Measurements from ENCODE around the gene SERF2.
"Not testable (repeated sequence)": the region's sequence is repeated elsewhere in the genome, so short reads cannot be mapped to it uniquely, and the experiment has no call there.

Gene SERF2

DNA sequence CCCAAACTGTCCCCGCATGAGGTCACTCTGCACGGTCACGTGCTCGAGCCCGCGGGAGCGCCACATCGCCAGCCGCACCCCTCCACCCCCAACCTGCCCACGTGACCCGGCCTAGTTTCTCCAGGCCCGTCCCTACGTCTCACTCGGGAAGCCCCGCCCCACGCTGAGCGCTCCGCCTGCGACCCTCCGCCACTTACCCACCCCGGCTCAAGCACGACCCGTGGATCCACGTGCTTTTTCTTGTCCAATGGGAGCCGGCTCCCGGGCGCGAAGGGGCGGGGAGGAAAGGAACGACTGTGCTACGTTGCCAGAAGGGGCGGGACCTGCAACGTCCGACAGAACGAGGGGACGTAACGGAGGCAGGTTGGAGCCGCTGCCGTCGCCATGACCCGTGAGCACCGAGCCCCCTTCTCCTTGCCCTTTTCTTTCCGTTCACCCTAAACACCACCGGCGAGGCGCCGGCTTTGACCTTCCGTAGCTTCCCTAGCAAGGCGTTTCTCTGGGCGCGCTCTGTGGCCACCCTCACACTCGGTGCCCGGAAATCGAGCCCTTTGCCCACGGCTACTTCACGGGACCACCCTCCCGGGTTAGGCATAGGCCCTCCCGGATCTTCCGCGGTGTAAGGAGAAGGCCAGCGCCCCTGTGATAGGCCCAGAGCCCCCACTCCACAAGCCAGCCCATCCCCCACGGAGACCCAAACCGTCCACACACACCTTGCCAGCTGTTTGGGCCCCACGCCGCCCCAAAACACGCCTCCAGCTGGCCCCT lies at the start of gene SERF2:
Gene SERF2, plus strand, starts transcription at position 328 of the 768 bp plus-strand sequence. Its CDS starts 57 bp downstream, at position 385.
- DNase-seq (ENCODE audit: low spot score): peak; percentile 100

DNA sequence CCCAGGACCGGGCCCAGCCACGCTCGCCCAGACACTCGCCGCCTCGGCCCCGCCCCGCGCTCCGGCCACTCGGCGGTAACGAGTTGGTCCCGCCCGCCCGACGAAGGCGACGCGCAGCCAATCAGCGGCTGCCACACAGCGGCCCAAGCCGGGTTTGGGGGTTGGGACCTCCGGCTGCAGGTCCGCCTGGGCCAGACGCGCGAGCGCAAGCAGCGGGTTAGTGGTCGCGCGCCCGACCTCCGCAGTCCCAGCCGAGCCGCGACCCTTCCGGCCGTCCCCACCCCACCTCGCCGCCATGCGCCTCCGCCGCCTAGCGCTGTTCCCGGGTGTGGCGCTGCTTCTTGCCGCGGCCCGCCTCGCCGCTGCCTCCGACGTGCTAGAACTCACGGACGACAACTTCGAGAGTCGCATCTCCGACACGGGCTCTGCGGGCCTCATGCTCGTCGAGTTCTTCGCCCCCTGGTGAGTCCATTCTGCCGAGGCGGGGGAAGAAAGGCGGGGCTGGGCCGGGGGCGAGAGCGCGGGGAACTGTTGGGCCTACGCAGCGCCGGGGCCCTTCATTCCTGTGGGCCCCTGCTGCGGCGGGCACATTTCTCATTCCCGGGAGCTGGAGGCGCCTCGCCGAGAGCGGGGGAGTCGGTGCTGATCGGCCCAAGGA lies 45.7 kb upstream of the SERF2 start, which contains the start of gene PDIA3:
Gene PDIA3, plus strand, starts transcription at position 194 of the 658 bp plus-strand sequence. Its CDS starts 102 bp downstream, at position 296.
- DNase-seq (ENCODE audit: low spot score): peak; percentile 95

DNA sequence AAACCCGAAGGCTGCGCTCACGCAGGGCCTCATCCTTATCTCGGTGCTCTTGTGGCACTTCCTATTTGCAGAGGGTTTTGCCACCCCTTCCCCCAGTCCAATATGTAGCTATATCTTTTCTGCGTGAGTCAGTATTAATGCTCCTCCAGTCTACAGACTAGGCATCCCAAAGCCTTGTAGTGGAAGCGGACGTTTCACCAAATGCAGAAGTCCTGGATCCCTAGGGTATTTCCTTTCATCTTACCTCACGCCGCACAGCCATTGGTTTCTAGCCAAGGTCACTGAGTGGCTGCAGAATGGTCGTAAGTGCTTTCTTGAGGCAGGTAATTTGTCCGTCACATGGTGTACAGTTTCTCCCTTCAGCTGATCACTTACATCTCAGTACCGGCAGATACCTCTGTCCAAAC lies 45.2 kb upstream of the SERF2 start:
- not testable (repeated sequence) for DNase-seq (ENCODE audit: low spot score)

DNA sequence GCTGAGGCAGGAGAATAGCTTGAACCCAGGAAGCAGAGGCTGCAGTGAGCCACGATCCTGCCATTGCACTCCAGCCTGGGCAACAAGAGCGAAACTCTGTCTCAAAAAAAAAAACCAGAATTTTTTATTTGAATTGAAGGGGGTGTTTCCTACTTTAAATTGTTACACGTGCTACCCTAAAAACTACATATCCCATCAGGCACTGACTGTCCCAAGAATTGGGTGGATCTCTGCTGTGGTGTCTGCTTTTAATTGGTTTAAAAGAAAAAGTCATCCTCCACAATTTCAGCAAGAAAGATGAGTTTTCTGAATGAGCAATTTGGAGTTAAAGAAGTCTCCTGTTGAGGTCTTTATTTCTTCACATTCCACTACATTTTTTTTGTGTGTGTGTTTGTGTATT lies 43.7 kb upstream of the SERF2 start:
- DNase-seq (ENCODE audit: low spot score): peak; percentile 55

DNA sequence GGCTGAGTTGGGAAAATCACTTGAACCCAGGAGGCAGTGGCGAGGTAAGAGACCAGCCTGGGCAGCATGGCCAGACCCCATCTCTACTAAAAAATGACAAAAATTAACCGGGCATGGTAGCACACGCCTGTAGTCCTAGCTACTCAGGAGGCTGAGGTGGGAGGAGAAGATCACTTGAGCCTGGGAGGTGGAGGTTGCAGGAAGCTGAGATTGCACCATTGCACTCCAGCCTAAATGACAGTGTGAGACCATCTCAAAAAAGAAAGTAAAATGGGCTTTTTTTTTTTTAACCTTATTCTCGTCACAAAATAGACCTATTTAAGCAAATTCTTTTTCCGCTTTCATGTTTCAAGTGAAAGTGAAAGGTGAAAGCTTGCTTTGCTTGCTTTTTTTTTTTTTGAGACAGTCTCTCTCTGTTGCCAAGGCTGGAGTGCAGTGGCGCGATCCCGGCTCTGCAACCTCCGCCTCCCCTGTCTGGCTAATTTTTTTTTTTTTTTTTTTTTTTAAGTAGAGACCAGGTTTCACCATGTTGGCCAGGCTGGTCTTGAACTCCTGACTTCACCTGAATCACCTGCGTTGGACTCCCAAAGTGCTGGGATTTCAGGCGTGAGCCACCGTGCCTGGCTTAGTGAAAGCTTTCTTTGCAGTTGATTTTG lies 42.3 kb upstream of the SERF2 start:
- DNase-seq (ENCODE audit: low spot score): no peak

DNA sequence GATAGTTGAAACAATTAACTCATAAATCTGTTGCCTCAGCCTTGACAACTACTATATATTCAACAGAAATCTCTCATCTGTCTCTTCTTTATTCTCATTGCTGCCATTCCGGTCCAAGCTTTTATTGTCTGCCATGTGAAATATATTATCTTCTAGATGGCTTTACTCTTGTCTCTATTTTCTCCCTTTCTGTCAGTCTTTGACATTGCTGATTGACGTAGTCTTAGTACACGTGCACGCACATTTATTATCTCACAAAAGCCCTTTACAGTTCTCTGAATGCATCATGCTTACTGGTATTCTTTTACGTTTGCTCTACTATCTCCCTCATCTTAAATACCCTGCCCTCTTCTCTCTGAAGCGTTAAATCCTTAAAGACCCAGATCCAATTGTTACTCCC lies 40.2 kb upstream of the SERF2 start:
- DNase-seq (ENCODE audit: low spot score): no peak

DNA sequence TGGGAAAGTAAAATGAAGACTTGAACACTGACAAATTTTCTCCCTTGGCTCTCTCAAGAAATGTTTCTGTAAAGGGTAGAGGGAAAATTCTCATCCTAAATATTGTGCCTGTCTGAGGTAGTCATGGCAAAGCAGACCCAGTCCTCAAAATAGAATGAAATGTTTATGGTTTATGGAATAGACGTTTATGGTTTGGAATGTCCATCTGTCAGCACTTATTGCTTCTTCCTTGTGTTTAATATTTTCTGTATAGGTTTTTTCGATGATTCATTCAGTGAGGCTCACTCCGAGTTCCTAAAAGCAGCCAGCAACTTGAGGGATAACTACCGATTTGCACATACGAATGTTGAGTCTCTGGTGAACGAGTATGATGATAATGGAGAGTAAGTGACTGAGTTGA lies 29.3 kb upstream of the SERF2 start:
- DNase-seq (ENCODE audit: low spot score): no peak

DNA sequence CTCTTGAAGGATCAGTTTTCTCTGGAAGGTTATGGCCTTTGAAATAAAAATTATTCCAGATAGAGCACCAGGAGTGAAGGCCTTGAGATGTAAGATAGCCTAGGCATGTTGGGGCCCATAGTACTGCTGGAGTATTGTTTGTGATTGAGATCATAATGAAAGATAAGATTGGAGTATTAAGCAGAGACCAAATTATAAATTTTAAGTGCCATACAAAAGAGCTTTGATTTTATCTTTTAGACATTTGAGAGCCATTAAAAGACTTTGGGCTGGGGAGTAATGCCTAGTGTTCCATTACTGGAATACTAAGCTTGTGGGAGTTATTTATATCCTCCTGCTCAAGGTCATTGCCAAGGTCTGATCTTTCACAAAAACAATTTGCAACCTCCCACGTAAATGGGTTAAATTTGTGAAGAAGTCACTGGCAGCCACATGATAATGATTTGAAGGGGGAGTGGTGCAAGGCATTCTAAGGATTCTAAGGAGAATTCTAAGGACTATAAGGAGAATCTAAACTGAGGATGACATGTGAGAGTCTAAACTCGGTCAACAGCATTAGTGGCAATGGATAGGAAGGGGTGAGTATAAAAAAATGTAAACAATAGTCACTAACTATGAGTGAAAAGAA lies 28.2 kb upstream of the SERF2 start:
- no peak for DNase-seq (ENCODE audit: low spot score)

DNA sequence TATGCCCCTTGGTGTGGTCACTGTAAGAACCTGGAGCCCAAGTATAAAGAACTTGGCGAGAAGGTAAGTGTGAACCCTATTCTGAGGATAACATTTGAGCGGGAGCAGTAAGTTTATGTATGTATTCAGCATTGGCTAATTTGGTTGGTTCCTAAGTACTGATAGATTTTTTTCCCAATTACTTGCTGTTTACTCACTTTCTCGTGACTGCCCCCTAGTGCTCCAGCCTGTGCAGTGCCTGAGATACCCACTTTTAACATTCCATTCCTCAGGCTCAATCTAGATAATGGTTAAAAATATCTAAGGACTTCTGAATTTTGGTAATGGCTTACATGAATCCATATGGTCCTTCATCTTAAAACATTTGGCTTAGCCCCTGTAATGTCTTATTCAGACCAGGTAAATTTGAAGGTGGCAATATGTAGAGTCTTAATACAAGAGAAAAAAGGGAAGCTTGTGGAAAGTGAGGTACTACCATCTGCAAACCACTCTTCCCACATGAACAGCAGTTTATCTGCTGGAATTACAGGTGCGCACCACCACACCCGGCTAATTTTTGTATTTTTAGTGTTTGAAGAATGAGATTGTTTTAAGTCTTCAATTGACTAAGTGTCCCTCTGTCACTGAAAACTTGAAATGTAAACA lies 22.4 kb upstream of the SERF2 start:
- peak; percentile 72 for DNase-seq (ENCODE audit: low spot score)

DNA sequence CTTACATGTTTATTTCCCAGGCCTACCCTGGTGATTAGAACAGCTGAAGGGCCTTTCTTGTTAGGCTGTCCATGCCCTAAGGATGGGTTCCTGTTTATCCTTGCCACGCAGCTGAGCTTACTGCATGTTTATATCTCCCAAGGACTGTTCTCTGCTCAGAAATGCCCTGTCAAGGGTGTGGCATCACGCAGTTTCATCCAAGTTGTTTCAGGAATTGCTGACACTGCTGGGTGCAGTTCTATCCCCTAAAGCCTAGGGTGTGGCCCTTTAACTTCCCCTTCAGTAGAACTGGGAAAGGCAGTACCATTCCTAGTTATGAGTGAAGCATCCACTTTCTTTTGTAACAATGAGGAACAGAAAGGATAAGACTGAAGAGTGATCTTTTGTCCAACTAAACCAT lies 20.3 kb upstream of the SERF2 start:
- no peak for DNase-seq (ENCODE audit: low spot score)

DNA sequence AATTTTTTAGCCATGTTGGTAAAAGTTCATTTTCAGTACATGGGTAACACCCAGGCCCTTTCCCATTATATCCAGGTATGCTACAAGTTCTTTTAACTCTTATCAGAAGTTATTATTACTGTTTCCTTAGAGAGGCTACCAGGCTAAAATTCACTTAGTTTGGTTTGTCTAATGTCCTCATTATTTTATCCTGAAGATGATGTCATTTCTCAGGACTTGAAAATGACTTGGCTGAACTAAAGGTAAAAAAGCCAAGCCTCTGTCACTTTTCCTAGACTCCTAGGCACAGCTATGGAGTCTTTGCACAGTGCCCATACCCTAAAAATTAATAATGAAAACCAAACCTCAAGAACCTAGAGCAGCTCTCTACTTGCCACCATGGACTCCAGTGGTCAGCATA lies 19.5 kb upstream of the SERF2 start:
- DNase-seq (ENCODE audit: low spot score): no peak

DNA sequence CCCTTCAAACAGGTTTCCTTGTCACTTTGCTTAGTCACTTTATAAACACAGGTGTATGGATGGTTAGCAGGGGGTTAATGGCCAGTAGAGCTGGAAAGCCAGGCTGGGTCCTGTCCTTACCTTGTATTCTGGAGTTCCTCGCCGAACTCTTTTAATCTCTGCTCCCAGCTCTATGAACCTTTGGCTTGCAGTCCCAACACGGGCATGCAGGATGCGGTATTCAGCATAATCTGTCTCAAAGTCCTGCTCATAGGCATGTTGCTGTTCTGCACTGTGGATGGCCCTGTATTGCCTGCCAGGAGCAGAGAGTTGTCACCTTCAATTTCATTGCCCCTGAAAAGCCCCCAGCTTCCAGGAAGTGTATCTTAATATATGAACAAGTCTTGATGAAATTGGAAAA lies 18.1 kb upstream of the SERF2 start:
- no peak for DNase-seq (ENCODE audit: low spot score)

DNA sequence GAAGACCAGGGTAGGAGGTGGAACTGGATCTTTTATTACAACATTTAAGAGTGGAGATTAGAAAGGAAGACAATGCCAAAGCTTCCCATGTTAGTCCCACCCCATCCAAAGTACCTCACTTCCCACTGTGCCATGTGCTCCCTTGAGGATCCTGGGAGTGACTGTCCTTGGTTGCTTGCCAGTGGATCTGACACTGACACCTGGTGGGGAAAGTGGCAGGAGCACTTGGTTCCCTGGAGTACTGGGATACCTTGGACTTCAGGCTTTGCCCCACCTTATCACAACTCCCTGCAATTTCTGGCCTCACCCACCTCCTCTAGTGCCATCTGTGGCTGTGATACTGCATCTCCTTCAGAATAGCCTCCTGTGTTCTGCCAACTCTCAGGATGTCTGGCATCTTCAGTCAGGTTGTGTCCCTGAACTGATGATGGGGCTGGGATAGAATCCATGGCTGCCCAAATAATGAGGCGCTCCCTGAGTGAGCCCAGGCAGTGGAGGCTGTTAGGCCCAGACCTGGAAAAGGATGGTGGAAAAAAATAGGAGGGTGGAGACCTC lies 16.6 kb upstream of the SERF2 start:
- peak; percentile 38 for DNase-seq (ENCODE audit: low spot score)

DNA sequence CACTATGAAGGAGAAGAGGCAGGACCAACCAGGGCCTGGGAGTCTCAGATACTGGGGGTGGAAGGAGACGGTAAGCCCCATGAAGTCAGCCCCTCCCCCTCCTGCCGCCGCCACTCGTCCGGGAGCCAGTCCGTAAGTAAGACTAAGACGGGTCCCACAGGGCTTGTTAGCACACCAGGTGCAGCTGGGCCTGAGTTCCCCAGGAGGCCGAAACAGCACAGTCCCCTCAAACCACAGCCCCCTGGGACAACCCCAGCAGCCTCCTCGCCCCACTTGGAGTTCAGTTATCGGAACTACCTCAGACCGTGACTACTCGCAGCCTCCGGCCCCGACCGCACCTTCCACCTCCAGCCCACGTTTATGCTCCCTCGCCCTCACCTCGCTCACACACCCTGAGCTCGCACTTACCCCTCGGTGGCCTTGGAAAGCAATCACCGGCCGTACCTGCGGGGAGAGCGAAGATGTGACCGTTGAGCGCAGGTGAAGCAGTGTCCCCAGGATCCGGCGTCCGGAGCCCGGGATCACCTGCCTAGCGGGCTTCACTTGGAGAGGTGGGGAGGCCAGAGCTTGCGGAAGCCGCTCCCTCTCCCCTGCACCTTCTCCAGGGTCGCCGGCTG lies 15.9 kb upstream of the SERF2 start:
- no peak for DNase-seq (ENCODE audit: low spot score)

DNA sequence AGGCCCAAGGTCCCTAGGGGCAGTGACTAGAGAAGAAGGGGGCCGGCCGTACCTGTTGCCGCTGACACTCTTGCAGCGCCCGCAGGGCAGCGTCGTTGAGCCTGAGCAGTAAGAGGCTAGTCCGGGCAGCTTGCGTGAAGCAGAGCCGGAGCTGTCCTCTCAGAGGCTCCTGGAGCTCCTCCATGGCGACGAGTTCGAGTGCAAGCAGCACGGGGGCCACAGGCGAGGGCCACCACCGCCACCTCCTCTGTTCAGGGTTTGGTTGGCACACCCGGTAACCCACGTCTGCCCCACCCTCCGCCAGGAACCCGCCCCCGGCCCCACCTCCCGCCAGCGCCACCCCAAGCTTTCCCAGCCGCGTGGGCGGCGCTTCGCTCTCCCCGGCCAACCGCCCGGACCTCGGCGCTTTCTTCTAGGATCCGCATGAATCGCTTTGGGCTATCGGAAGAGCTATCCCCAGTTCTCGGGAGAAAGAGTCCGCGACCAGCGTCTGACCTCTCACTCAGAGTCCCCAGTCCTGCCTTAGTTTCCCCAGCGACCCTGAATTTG lies 15.3 kb upstream of the SERF2 start, which contains the start of gene ELL3:
Gene ELL3, minus strand, starts transcription at position 249 of the 549 bp plus-strand sequence. Its CDS starts 65 bp downstream, at position 184.
- DNase-seq (ENCODE audit: low spot score): peak; percentile 76

DNA sequence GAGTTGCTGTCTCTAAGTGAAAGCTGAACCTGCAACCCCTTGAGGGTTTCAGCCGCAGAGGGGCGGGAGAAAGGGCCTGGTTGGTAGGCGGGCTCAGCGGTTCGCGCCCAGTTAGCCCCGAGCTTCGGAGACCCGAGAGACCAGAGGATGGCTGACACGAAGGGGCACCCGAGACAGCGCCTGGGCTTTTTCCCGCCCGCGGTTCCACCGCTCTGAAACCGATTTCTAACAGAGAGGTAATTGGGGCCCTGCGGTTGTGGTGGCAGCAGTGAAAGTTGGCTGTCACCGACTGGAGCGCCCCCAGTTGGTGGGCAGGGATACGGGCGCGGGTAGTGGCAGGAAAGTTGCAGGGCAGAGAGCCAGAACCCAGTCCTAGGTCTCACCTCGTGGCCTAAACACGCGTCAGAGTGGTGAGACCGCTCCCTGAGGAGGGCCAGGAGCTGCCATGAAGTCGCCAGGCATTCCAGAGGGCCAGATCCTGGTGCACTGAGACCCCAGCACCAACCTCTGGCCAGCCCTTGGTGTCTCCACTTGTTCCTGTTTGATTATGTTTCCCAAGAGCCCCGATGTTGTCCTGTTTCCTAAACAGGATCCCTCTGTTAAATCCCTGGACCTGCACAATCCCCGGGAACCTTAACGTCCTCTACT lies 14.7 kb upstream of the SERF2 start:
- peak; percentile 71 for DNase-seq (ENCODE audit: low spot score)

DNA sequence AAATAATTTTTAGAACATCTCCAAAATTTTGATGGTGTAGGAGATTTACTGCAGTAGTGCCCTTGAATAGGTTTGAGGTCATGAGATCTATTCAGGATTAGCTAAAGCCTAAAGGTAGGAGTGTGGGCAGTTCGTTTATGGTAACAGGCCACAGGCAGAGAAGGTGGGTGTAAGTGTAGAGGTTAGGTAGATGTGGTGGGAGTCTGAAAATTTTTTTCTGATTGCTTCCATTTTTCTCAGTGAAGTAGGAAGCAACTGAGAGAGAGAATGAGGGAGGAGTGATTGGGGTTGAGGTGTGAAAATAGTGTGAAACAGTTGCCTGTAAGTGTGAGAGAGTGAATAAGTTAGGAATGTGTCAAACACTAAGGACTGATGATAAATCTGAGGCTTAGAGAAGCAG lies 13.1 kb upstream of the SERF2 start:
- no peak for DNase-seq (ENCODE audit: low spot score)

DNA sequence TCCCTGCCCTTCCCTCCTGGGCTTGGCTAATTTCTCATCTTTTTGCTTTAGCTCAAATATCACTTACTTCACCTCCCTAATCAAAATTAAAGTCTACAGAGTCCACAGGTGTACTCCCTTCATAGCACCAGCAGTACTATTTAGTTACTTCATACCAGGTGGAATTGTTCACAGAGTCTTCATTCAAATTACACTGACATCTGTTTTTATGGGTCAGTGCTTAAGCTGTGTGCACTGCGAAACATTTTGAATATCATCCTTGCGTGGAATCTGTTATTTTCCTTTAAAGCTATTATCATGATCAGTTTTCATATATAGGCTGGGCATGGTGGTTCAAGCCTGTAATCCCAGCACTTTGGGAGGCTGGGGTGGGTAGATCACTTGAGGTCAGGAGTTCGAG lies 2.7 kb upstream of the SERF2 start:
- no peak for DNase-seq (ENCODE audit: low spot score)

DNA sequence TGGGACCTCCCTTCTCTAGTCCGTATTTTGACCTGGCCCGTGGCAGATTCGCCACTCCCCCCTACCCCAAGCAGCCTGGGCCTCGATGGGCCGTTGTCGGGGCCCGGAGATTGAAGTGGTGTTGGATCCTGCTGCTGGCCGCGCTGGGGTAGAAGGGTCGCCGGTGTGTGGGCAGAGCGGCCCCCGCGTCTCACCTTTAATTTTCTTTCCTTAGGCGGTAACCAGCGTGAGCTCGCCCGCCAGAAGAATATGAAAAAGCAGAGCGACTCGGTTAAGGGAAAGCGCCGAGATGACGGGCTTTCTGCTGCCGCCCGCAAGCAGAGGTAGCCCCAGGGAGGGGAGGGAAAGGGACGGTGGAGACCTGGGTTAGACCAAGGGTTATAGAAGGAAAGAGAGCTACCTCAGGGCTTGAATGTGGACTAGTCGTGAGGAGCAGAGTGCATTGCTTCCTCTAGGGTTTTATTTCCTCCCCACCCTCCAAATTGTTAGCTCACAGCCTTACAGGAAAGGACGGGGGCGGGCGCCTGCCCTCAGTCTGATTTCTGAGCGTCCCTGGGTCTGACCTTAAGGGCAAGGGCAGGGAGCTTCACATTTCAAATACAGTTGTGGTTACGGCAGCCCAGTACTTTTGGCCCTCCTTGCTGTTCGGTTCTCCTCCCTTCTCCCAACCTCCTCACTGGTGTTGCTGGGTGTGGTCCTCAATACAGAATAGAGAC lies 799 bp downstream of the SERF2 start:
- DNase-seq (ENCODE audit: low spot score): peak; percentile 57

DNA sequence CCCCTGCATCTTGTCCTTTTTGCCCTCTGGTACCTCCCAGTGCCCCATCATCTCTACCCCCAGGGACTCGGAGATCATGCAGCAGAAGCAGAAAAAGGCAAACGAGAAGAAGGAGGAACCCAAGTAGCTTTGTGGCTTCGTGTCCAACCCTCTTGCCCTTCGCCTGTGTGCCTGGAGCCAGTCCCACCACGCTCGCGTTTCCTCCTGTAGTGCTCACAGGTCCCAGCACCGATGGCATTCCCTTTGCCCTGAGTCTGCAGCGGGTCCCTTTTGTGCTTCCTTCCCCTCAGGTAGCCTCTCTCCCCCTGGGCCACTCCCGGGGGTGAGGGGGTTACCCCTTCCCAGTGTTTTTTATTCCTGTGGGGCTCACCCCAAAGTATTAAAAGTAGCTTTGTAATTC lies 1.5 kb downstream of the SERF2 start:
- DNase-seq (ENCODE audit: low spot score): no peak
